Stimulated activated CD4-positive, alpha-beta T cell treated with anti-CD3 and anti-CD28 coated beads, Interleukin-12 subunit alpha, Interleukin-12 subunit beta, amount 100 ng/mL, for 48 hours (primary cell): Measurements from ENCODE around the gene ACBD5.
A peak's percentile ranks its signal among the peaks of the same experiment; 100 is the strongest.

Experiments used
- DNase-seq, 3 donors: peaks; one replicate each; pipeline ENCODE4 v3.0.0-alpha.2; 2020; ENCODE audit warnings: low read depth in 2 of 3, low spot score in 1 of 3

Gene ACBD5

DNA sequence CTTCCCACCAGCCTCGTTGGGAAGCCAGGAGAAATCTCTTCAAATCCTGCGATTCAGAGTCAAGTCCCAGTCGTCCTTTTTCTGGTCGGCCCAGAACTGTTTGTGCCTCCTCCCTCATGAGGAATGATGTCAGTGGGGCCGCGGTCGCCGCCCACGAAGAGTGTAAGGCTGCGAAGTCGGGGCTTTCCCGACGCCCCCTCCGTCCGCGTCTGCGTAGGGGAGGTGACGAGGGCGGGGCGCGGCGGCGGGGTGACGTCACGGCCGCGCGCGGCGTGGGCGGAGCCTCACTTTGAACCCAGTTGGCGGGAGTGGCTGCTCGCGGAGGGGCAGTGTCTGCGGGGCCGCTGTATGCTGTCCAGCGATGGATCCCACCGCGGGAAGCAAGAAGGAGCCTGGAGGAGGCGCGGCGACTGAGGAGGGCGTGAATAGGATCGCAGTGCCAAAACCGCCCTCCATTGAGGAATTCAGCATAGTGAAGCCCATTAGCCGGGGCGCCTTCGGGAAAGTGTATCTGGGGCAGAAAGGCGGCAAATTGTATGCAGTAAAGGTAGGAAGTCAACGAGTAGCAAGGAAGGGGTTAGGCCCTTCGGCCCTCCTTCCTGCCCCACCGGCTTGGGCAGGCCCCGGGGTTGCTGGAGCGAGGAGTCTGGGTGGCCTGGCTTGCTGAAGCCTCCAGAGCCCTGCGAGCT lies 85.4 kb downstream of the ACBD5 start, which contains the start of gene MASTL:
TSS of gene MASTL (plus strand) at position 287 of the 689 bp plus-strand sequence. CDS start at position 362, 75 bp downstream.
- peak; percentile 91 to 92 (median 92) for DNase-seq

DNA sequence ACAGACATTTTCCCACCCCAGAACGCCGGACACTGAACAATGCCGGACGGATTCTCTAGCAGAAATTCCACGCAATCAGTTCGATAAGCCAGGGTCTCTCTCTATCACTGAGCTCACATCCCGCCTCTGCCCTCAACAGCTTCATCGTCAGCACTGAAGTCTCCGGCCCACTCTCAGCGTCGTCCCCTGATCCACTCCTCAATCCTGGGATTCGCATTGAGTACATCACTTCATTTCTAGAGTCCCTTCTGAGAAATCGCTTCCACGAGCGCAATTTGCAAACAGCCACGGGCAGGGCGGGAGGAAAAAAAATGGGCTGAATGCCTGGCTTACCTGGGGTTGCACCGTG lies 86.8 kb downstream of the ACBD5 start:
- DNase-seq = peak in 1 of 3 donors; percentile 5

DNA sequence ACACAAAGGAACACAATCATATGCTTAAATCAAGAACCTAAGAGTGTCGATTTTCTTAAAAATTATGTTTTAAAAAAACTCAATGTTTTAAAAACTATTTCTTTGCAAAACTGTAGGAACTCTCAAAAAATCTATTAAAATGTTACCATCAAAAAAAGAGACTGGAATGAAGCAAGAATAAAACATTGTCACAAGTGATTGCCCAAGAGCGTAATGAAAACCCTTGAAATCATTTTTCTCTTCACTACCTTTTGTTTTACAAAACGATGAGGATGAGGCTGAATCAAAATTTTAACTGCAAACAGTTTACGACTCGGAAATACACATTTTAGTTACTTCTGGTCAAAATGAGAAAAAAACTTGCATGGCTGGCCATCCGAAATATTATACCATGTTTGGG lies 87.3 kb downstream of the ACBD5 start:
- no peak for DNase-seq

DNA sequence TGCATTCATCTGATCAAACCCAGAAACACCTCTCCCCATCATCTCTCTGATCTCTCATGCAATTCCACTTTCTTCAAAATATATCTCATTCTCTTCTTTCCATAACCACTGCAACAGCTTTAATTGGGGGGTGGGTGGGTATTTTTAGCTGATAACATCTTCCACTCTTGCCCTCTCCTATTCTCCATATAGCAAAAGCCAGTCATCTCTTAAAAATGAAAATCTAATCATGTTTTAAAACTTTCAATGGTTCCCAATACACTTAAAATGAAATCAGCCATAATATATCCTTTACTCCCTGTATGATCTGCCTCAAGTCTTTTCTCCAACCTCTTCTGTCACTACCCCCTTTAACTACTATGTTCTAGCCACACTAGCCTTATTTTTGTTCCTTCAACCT lies 87.9 kb downstream of the ACBD5 start:
- no peak for DNase-seq

DNA sequence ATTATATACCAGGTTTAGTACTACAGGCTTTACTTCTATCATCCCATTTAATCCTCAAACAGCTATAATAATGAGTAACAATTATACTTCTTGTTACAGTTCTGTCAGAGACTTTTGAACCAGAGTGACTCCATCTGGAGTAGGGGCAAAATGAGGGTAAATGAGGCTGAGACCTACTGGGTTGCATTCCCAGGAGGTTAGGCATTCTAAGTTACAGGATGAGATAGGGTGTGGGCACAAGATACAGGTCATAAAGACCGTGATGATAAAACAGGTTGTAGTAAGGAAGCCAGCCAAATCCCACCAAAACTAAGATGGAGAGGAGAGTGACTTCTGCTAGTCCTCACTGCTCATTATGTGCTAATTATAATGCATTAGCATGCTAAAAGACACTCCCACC lies 90.3 kb downstream of the ACBD5 start:
- DNase-seq = no peak

DNA sequence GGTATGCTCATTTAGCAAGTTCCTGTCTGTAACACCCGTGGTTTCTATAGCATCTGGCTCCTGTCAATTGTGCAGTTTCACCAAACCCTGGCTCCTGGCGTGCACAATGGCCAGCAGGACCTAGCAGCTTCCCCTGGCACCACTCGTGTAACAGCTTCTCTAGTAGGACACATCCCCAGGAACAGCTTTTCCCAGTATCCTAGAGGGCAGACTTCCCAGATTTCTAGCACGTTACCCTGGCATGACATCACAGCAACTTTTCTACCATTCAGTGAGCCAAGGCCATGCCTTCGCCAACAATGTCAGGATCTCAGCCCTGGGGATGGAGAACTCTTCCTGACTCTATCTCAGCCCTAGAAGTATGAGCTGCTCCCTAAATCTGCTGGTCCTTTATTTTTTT lies 92.9 kb downstream of the ACBD5 start:
- no peak for DNase-seq

DNA sequence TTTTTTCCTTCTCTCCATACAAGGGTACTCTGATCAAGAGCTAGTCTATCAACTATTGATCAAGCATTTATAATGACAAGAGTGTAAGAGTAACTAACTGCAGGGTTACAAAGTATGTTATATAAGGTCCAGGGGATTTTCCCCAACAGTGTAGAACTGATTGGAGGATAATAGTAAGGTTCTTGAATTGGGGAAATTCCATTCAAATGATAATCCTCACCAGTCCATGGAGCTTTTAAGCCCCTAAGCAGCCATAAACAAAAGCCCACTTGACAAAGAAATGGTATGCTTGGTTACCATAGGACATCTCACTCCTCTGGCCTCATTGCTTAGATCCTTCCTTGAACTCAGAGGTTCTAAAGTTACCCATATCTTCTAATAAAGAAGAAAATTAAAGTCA lies 94.7 kb downstream of the ACBD5 start:
- DNase-seq = no peak
